ENCODE data around the gene IER5L. TPM values are rescaled to one million over a fixed set of nuclear protein-coding genes. Genes with fewer than 3 reads are reported as not detected.

Gene IER5L
- total RNA-seq, 2 donors from 2014 or later = 3.6 to 5.7 TPM

Other genes starting within 250 kb of the IER5L start
- 1 to 10 TPM; 5.1 to 5.6 TPM for gene DOLK, start 230.7 kb downstream of the IER5L start, total RNA-seq
- gene NUP188, start 230.6 kb downstream of the IER5L start, total RNA-seq = 100 to 1,000 TPM; 110 to 123 TPM
- gene SH3GLB2, start 149.9 kb downstream of the IER5L start, total RNA-seq = 10 to 100 TPM; 44.1 to 59.9 TPM
- gene MIGA2, start 141.6 kb downstream of the IER5L start, total RNA-seq = 10 to 100 TPM; 30.4 to 79.3 TPM
- 10 to 100 TPM; 11.6 to 36.1 TPM for gene DOLPP1, start 97.2 kb downstream of the IER5L start, total RNA-seq
- gene CRAT, start 67.5 kb downstream of the IER5L start, total RNA-seq = 10 to 100 TPM; 14.7 to 35.6 TPM
- 100 to 1,000 TPM in 1 of 2 donors, 10 to 100 TPM in 1; 93.1 to 109 TPM for gene PTPA, start 66.8 kb downstream of the IER5L start, total RNA-seq

Measured in activated naive CD4-positive, alpha-beta T cell treated with anti-CD3 and anti-CD28 coated beads, Interleukin-2, amount 50 U/mL, for 72 hours (primary cell).